ENCODE results near the gene CYP2A7. TPM values are rescaled to one million over a fixed set of nuclear protein-coding genes. Genes with fewer than 3 reads are reported as not detected.

CYP2A7 gene, protein sequence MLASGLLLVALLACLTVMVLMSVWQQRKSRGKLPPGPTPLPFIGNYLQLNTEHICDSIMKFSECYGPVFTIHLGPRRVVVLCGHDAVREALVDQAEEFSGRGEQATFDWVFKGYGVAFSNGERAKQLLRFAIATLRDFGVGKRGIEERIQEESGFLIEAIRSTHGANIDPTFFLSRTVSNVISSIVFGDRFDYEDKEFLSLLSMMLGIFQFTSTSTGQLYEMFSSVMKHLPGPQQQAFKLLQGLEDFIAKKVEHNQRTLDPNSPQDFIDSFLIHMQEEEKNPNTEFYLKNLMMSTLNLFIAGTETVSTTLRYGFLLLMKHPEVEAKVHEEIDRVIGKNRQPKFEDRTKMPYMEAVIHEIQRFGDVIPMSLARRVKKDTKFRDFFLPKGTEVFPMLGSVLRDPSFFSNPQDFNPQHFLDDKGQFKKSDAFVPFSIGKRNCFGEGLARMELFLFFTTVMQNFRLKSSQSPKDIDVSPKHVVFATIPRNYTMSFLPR
- not detected in 5 replicates for total RNA-seq (2022; extraction: Qiagen RNA extraction)

DNA sequence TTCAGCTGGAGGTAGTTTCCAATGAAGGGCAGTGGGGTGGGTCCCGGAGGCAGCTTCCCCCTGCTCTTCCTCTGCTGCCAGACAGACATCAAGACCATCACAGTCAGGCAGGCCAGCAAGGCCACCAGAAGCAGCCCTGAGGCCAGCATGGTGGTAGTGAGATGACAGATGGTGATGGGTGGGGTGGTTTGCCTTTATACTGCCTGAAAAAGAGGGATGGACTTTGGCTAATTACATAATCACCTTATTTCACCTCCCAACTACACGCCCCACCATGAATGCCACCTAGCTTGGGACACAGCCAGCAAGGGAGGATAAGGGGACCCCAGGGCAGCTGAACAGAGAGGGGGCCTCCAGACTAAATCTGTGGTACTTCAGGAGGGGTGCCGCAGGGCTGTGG is at the start of gene CYP2A7:
Gene CYP2A7 (minus strand): TSS at position 170 of the 400 bp plus-strand sequence. CDS start 21 bp downstream, at position 149.

DNA sequence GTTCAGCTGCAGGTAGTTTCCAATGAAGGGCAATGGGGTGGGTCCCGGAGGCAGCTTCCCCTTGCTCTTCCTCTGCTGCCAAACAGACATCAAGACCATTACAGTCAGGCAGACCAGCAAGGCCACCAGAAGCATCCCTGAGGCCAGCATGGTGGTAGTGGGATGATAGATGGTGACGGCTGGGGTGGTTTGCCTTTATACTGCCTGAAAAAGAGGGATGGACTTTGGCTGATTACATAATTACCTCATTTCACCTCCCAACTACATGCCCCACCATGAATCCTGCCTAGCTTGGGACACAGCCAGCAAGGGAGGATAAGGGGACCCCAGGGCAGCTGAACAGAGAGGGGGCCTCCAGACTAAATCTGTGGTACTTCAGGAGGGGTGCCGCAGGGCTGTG is 31.8 kb downstream of the CYP2A7 start, which contains the start of gene CYP2A6:
Gene CYP2A6 (minus strand): TSS at position 171 of the 400 bp plus-strand sequence. CDS start 21 bp downstream, at position 150.

Other genes with a start within 250 kb of the CYP2A7 start
- gene NUMBL, start 191.6 kb downstream of the CYP2A7 start, total RNA-seq (2022; extraction: Qiagen RNA extraction), result 48.5 to 75.7 TPM (median 69.8 TPM) in 5 replicates
- 65.4 to 82.0 TPM (median 78.4 TPM) in 5 replicates for gene COQ8B, start 165.3 kb downstream of the CYP2A7 start, total RNA-seq (2022; extraction: Qiagen RNA extraction)
- gene ITPKC, start 165.1 kb downstream of the CYP2A7 start, total RNA-seq (2022; extraction: Qiagen RNA extraction), result 18.0 to 22.5 TPM (median 20.6 TPM) in 5 replicates
- 15.0 to 18.8 TPM (median 18.3 TPM) in 5 replicates for gene ACTMAP, start 131.8 kb downstream of the CYP2A7 start, total RNA-seq (2022; extraction: Qiagen RNA extraction)
- 155 to 192 TPM (median 160 TPM) in 5 replicates for gene SNRPA, start 131.0 kb downstream of the CYP2A7 start, total RNA-seq (2022; extraction: Qiagen RNA extraction)
- gene MIA, start 106.7 kb downstream of the CYP2A7 start, total RNA-seq (2022; extraction: Qiagen RNA extraction), result 0.57 TPM in 1 of 5 replicates, not detected in the others
- gene RAB4B, start 104.0 kb downstream of the CYP2A7 start, total RNA-seq (2022; extraction: Qiagen RNA extraction), result 14.5 to 21.3 TPM (median 20.2 TPM) in 5 replicates
- gene EGLN2, start 83.0 kb downstream of the CYP2A7 start, total RNA-seq (2022; extraction: Qiagen RNA extraction), result 66.7 to 94.6 TPM (median 91.9 TPM) in 5 replicates
- gene CYP2A6, start 31.8 kb downstream of the CYP2A7 start, total RNA-seq (2022; extraction: Qiagen RNA extraction), result 0.10 TPM in 1 of 5 replicates, not detected in the others
- gene CYP2B6, start 109.1 kb upstream of the CYP2A7 start, total RNA-seq (2022; extraction: Qiagen RNA extraction), result 0.05 to 0.08 TPM in 2 of 5 replicates, not detected in the others
- gene CYP2A13, start 206.2 kb upstream of the CYP2A7 start, total RNA-seq (2022; extraction: Qiagen RNA extraction), result not detected in 5 replicates
- gene CYP2F1, start 232.2 kb upstream of the CYP2A7 start, total RNA-seq (2022; extraction: Qiagen RNA extraction), result not detected in 5 replicates